ENCODE data around the gene MAP3K8. TPM values are rescaled to one million over a fixed set of nuclear protein-coding genes. Genes with fewer than 3 reads are reported as not detected.

Gene MAP3K8
- total and polyA plus RNA-seq, 9 of the 15 experiments (the other 6 are each of a cell fraction or from before 2014, with no cell fraction given), result 6.9 to 23.6 (median 13.6) TPM

- TF ChIP-seq ZBTB9 (CRISPR knock-in tag; IDR thresholded peaks at IDR 0.05) (peak; percentile 94), ZNF398 (CRISPR knock-in tag; IDR thresholded peaks at IDR 0.05) (peak; percentile 51; the same call in 1 of the 2 replicates), MEF2D (tag; conservative IDR thresholded peaks at IDR 0.05; ENCODE audit: low read depth) (peak; percentile 95), ESRRA (IDR thresholded peaks at IDR 0.05; ENCODE audit: borderline replicate concordance, low read depth) (no peak), CXXC5 (CRISPR knock-in tag; IDR thresholded peaks at IDR 0.05) (peak; percentile 88), NFYB (IDR thresholded peaks at IDR 0.05; ENCODE audit: extremely low read depth, insufficient read length) (no peak), HMBOX1 (IDR thresholded peaks at IDR 0.05) (no peak), PHB2 (IDR thresholded peaks at IDR 0.05; ENCODE audit: low read depth) (no peak), THRAP3 (IDR thresholded peaks at IDR 0.05; ENCODE audit: borderline replicate concordance) (no peak), ELF1 (tag; IDR thresholded peaks at IDR 0.05) (no peak), TOE1 (IDR thresholded peaks at IDR 0.05; ENCODE audit: borderline replicate concordance) (no peak), TOE1 (CRISPR knock-in tag; IDR thresholded peaks at IDR 0.05; ENCODE audit: borderline replicate concordance, low read depth) (no peak), KAT8 (IDR thresholded peaks at IDR 0.05; ENCODE audit: low read depth) (no peak), ZNF124 (CRISPR knock-in tag; IDR thresholded peaks at IDR 0.05) (no peak), ZNF212 (CRISPR knock-in tag; IDR thresholded peaks at IDR 0.05) (0 out of 2 replicates have a peak, but pooled peaks have one; percentile 38), ZNF197 (CRISPR knock-in tag; IDR thresholded peaks at IDR 0.05; ENCODE audit: low read depth) (peak; percentile 95), EZH2 (IDR thresholded peaks at IDR 0.05; ENCODE audit: borderline replicate concordance, low read depth, low read length) (no peak), HDAC3 (IDR thresholded peaks at IDR 0.05; ENCODE audit: borderline replicate concordance, partially characterized antibody) (no peak), ZNF41 (CRISPR knock-in tag; conservative IDR thresholded peaks at IDR 0.05) (peak; percentile 90), TCFL5 (CRISPR knock-in tag; conservative IDR thresholded peaks at IDR 0.05) (peak; percentile 84), ZNF507 (tag; conservative IDR thresholded peaks at IDR 0.05) (peak; percentile 46; the same call in 1 of the 2 replicates)
These were observed 8.5 kb upstream of the MAP3K8 start (continued) for GRCh38 chr10:30425336-30426075.
